Measurements from ENCODE around the gene PRSS36.
"Not testable (repeated sequence)": the region's sequence is repeated elsewhere in the genome, so short reads cannot be mapped to it uniquely, and the experiment has no call there.

PRSS36 gene

GRCh38 chr16:31141489-31142108, 8.3 kb downstream of the PRSS36 start:
- Histone ChIP-seq H3K27me3 (no peaks in the 10 kb centered on the region), H3K9ac (peak overlapping the region; percentile 26 to 69 (median 58); a peak in 20 of 22 replicates), H4K20me1 (no peaks in the 10 kb centered on the region), H3K4me3 (peak overlapping the region in 5 of 10 experiments; percentile 17 to 45 (median 27); a peak in 8 of 20 replicates), H3K9me3 (replicated peaks in 1 of 11) (no peaks in the 10 kb centered on the region), H3K4me1 (peaks cover 27 to 47% (median 42%) of the 10 kb centered on the region in 10 experiments), H3K27ac (peak overlapping the region; percentile 21 to 74 (median 55); a peak in 18 of 22 replicates), H3K4me2 (peak overlapping the region; percentile 55 to 93 (median 82)), H3K36me3 (no peaks in the 10 kb centered on the region)
- TF ChIP-seq Cebpa-rat (IDR thresholded peaks at IDR 0.05): no peak

- Histone ChIP-seq H3K4me2 (peak overlapping the region; percentile 55 to 93 (median 82)), H3K9ac (peak overlapping the region in 10 of 11 experiments; percentile 26 to 69 (median 60); a peak in 13 of 22 replicates)
- H4K20me1 ChIP-seq: not testable (repeated sequence)
Measured at GRCh38 chr16:31141071-31141469, 8.8 kb downstream of the PRSS36 start.

GRCh38 chr16:31138621-31139578, 11.0 kb downstream of the PRSS36 start:
- peak overlapping the region in 1 of 11 experiments; percentile 3; a peak in 1 of 22 replicates for H3K27ac ChIP-seq
- no peaks in the 10 kb centered on the region for H3K27me3 ChIP-seq
- no peak for TF ChIP-seq Cebpa-rat (IDR thresholded peaks at IDR 0.05)
- H3K9ac ChIP-seq: no peak overlapping the region; a peak in 1 of 22 replicates
- peaks cover 38 to 62% (median 52%) of the 10 kb centered on the region in 10 experiments for H3K4me1 ChIP-seq
- no peaks in the 10 kb centered on the region for H3K36me3 ChIP-seq
- no peaks in the 10 kb centered on the region; a peak in 1 of 22 replicates for H4K20me1 ChIP-seq
- H3K9me3 ChIP-seq (replicated peaks in 1 of 11): no peaks in the 10 kb centered on the region
- H3K4me3 ChIP-seq: no peak overlapping the region
- peak overlapping the region in 1 of 11 experiments; percentile 7; a peak in 1 of 22 replicates for H3K4me2 ChIP-seq

More at GRCh38 chr16:31141071-31141469, 8.8 kb downstream of the PRSS36 start:
- H3K4me3 ChIP-seq; H3K36me3 ChIP-seq; H3K27me3 ChIP-seq; H3K9me3 ChIP-seq (replicated peaks in 1 of 11): not testable (repeated sequence)
- Histone ChIP-seq H3K27ac (peak overlapping the region in 10 of 11 experiments; percentile 21 to 74 (median 56); a peak in 17 of 22 replicates), H3K4me1 (peaks cover 27 to 47% (median 42%) of the 10 kb centered on the region in 10 experiments)

GRCh38 chr16:31136822-31137499, 12.9 kb downstream of the PRSS36 start:
- H3K9me3 ChIP-seq (replicated peaks in 1 of 11); H3K27ac ChIP-seq; H4K20me1 ChIP-seq; H3K4me2 ChIP-seq; H3K4me3 ChIP-seq; H3K9ac ChIP-seq; H3K27me3 ChIP-seq: not testable (repeated sequence)
- Histone ChIP-seq H3K4me1 (peaks cover 43 to 64% (median 54%) of the 10 kb centered on the region in 10 experiments), H3K36me3 (peaks cover 1 to 15% (median 10%) of the 10 kb centered on the region in 11 experiments; a peak in 20 of 22 replicates)

- no peak for TF ChIP-seq Cebpa-rat (IDR thresholded peaks at IDR 0.05)
- Histone ChIP-seq H3K4me1 (peaks cover 36 to 57% (median 47%) of the 10 kb centered on the region in 10 experiments), H3K27me3 (no peaks in the 10 kb centered on the region), H3K9me3 (replicated peaks in 1 of 11) (no peaks in the 10 kb centered on the region), H3K9ac (no peak overlapping the region), H3K4me2 (no peak overlapping the region), H3K4me3 (no peak overlapping the region), H3K27ac (no peak overlapping the region), H4K20me1 (no peaks in the 10 kb centered on the region; a peak in 1 of 22 replicates), H3K36me3 (peaks cover 8 to 22% (median 17%) of the 10 kb centered on the region in 11 experiments)
Measured at GRCh38 chr16:31136287-31136662, 13.6 kb downstream of the PRSS36 start.

GRCh38 chr16:31135535-31136286, 14.2 kb downstream of the PRSS36 start, which contains the start of gene PRSS8:
TSS of gene PRSS8 (minus strand) at chr16:31135727. CDS start at chr16:31135498, 229 bp downstream.
- Histone ChIP-seq H3K36me3 (peaks cover 14 to 28% (median 22%) of the 10 kb centered on the region in 11 experiments), H3K27ac (peak within 1 kb of the TSS in 9 of 11 experiments; percentile 12 to 60 (median 40); a peak in 9 of 22 replicates), H3K9me3 (replicated peaks in 1 of 11) (no peaks in the 10 kb centered on the region), H3K27me3 (no peaks in the 10 kb centered on the region), H4K20me1 (no peaks in the 10 kb centered on the region; a peak in 1 of 22 replicates), H3K4me1 (peaks cover 31 to 54% (median 43%) of the 10 kb centered on the region in 10 experiments), H3K4me2 (peak within 1 kb of the TSS; percentile 32 to 75 (median 58); a peak in 19 of 22 replicates), H3K4me3 (no peak within 1 kb of the TSS), H3K9ac (peak within 1 kb of the TSS in 3 of 11 experiments; percentile 25 to 47 (median 44); a peak in 4 of 22 replicates)
- TF ChIP-seq Cebpa-rat (IDR thresholded peaks at IDR 0.05): no peak

- Histone ChIP-seq H3K4me3 (no peak overlapping the region), H3K9ac (peak overlapping the region in 6 of 11 experiments; percentile 9 to 47 (median 28); a peak in 6 of 22 replicates), H3K27ac (peak overlapping the region in 9 of 11 experiments; percentile 12 to 60 (median 40); a peak in 12 of 22 replicates)
Measured at GRCh38 chr16:31134625-31135534, 15.0 kb downstream of the PRSS36 start.

More at GRCh38 chr16:31134625-31135534, 15.0 kb downstream of the PRSS36 start:
- H4K20me1 ChIP-seq: no peaks in the 10 kb centered on the region; a peak in 1 of 22 replicates
- H3K4me1 ChIP-seq: peaks cover 27 to 54% (median 43%) of the 10 kb centered on the region in 10 experiments
- H3K36me3 ChIP-seq: peaks cover 20 to 36% (median 28%) of the 10 kb centered on the region in 11 experiments
- no peaks in the 10 kb centered on the region for H3K9me3 ChIP-seq (replicated peaks in 1 of 11)
- H3K27me3 ChIP-seq: no peaks in the 10 kb centered on the region
- H3K4me2 ChIP-seq: peak overlapping the region; percentile 32 to 75 (median 58); a peak in 21 of 22 replicates
- TF ChIP-seq Cebpa-rat (IDR thresholded peaks at IDR 0.05): peak in 2 of 11 experiments; percentile 9 to 31; a peak in 2 of 22 replicates
